DMS 273 treated with DMSO at 0.1 percent for 48 hours (cell line): ENCODE measurements around the gene LAMA4.

ENCODE experiments used
- DNase-seq: peaks from one replicate; lab custom pipeline; 2025; lab: John Stamatoyannopoulos, UW

LAMA4 gene

GRCh38 chr6:112081569-112081968 lies 172.8 kb downstream of the LAMA4 start:
- DNase-seq: no peak

DNA sequence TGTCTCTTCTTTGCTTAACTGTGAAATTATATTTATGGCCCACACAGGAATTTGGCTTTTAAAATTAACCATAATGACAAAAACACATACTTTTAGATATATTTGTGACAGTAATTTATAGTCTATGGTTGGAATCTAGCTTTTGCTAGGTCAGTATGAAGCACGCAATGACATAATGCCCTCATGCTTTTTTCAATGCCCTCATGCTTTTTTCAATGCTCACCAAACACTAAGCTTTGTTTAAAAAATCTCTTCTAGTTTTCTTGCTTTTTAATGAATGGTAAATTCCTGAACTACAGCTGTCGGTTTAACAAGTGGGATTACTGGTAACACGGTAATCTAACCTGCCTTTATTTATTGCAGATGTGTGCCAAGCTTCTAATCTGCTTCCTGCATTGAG lies 187.8 kb downstream of the LAMA4 start:
- no peak for DNase-seq

GRCh38 chr6:112065426-112065986 lies 188.9 kb downstream of the LAMA4 start:
- DNase-seq: no peak

DNA sequence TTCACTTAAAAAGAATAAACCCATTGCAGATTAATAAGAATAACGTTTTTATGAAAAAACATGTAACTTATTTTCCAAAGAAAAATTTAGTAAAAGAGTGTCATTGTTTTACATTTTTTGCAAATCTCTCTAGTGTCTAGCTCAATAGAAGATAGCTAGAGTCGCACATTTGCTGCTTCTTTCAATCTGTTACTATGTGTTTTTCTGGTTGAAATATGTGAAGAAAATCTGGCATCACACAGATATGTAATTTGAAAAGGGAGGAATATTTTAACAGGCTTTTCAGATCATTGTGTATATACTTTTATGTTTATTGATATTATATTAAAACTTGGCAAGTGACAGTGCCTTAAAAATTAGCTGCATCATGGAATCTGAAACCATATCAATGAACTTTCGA lies 191.4 kb downstream of the LAMA4 start:
- no peak for DNase-seq

- no peak for DNase-seq
Measured at GRCh38 chr6:112061605-112062004, 192.8 kb downstream of the LAMA4 start.
